Measurements from ENCODE around the gene BEX5.
"Not testable (repeated sequence)": the region's sequence is repeated elsewhere in the genome, so short reads cannot be mapped to it uniquely, and the experiment has no call there.

BEX5 gene

DNA sequence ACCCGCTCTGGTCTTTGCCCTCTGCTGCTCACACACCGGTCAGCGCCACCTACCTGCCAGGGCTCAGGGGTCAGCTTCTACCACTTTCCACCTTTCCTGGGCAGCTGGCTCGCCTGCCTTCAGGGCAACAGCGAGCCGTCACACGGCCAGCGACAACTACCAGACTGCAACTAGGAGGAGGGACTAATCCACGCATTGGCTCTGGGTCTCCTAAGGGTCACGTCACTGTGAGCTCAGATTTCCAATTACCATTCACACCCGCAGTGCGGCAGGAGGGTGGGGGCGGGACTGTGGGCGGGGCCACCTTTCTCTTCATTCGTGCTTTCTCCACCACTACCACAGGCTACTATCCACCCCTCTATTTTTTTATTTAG lies at the start of gene BEX5:
BEX5 (minus strand) TSS at position 172 of the 374 bp plus-strand sequence. CDS start 1,712 bp downstream, outside the sequence.
- in situ Hi-C loops (cut with MboI; ENCODE audit: low sequenced_read_pairs) = no loop called here

DNA sequence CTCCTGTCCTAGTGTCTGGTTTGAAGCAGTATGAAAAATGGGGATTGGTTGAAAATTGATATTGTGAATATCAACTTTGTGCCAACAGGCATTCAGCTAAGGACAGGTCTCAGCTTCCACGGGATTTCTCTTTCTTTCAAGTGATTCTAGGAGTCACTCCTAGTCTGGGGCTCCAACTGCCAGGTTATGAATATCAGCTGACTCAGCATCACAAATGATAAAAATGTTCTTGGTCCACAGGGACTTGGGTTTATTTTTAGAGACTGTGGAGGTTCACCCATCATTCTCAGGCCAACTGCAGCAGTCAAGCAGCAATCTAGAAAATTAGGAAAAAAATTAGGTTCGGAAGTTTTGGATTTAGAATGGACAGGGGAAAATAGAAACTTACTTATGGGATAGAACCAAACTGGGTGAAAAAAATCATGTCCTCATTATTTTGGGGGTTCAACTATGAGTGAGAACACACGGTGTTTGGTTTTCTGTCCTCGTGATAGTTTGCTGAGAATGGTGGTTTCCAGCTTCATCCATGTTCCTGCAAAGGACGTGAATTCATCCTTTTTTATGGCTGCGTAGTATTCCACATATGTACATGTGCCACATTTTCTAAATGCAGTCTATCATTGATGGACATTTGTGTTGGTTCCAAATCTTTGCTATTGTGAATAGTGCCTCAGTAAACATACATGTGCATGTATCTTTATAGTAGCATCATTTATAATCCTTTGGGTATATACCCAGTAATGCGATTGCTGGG lies 30.4 kb upstream of the BEX5 start:
- in situ Hi-C loops (cut with MboI; ENCODE audit: low sequenced_read_pairs) = no loop called here

DNA sequence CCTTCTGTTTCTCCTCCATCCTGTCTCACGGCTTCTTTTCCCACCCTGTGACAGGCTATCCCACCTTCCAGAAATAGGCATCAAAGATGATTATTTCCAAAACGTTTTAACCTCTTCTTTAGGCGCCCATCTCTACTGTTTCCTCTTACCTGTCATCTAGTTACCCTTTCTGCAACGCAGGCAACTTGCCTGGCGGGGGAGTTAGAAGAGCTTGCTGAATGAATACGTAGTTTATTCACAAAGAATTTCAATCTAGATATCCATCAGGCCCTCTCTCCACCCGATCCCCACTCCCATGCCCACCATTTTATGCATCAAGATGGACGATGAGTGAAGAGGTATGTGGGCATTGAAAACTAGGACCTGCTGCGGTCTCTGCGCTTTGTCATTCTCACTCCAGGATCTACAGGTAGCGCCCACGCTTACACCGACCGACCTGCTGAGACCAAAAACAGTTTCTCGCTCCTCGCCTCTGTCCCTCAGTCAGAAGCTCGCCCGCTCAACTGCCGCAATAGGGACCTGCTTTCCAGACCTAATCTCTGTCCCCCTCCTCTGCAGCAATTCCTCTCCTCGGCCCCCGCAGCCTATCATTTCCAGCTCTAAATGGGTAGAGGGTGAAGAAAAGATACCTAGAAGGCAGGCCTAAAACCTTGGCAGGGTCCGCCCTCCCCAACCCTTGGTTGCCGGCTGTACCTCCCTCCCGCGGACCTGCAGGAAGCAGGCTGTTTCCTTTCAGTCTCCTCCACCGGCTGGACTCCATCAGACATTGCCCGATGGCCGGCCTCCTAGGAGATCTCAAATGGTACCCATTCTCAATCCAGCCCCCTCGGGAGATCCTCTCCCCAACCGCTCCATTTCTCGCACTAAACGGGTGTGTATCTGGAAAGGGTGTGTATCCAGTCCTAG lies 624 bp downstream of the BEX5 start:
- in situ Hi-C loops (cut with MboI; ENCODE audit: low sequenced_read_pairs) = no loop called here

DNA sequence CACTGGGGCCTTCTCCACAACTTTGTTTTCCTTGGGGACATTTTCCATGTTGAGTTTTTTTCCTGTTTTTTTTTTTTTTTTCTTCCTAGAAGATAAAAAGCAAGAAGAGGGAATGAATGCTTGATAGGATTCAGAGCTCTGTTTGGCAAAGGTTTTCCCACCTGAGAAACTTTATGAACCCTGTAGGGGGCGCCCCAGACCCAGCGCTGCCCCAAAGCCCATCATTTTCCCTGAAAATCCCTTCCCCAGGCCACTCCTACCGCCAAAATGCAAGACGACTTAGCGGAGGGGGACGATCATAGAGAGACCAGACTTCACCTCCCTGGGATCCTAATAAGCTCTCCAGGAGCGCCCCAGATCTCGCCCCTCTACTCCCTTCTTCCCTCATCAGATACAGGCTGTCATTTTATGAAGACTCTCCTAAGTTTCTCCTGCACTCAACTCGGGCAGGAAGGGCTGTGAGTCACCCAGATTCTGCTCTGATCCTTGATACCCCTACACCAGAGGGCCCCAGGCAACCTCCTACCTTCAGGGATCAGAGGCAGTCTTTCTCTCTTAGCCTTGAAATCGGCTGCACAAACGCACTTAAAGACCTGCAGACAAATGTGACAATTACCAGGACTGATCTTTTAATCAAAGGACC lies 1.4 kb downstream of the BEX5 start:
- in situ Hi-C loops (cut with MboI; ENCODE audit: low sequenced_read_pairs) = no loop called here

DNA sequence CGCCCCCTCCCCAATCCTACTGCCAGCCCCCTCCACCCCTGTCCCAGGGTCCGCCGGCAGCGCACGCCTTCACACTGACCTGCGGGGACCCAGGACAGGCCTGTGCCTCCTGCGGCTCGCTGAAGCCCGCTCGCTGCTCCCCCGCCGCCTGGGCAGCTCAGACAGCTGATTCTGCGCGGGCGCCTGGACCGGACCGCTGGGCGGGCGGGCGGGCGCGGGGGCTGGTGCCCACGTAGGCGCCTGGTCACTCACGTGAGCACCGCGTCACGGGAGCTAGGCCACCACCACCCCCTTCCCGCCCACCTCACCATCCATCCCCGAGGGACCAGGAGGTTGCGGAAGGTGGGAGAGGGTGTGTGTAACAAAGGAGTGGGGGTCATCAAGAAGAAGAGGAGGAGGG lies 13.5 kb downstream of the BEX5 start, which contains the start of gene TCEAL6:
TCEAL6 (minus strand) TSS at position 208 of the 400 bp plus-strand sequence.
- in situ Hi-C loops (cut with MboI; ENCODE audit: low sequenced_read_pairs) = not testable (repeated sequence)

DNA sequence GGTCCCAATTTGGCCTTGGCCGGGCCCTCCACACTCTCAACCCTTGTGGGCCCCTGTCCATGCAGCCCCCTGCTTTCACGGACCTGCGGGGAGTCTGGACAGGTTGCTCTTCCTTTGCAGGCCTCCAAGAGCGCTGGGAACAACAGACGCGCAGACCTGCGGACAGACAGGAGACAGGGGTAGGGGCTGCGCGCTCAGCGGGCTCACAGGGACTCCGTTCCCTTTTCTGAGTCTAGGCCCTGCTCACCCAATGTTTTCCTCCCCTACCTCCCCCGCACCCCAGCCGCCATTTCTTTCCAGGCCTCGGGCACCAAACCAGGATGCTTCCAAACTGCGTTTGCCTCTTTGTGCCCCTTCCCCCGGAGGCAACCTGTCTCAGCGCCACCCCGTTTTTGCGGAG lies 14.1 kb downstream of the BEX5 start:
- in situ Hi-C loops (cut with MboI; ENCODE audit: low sequenced_read_pairs) = not testable (repeated sequence)

DNA sequence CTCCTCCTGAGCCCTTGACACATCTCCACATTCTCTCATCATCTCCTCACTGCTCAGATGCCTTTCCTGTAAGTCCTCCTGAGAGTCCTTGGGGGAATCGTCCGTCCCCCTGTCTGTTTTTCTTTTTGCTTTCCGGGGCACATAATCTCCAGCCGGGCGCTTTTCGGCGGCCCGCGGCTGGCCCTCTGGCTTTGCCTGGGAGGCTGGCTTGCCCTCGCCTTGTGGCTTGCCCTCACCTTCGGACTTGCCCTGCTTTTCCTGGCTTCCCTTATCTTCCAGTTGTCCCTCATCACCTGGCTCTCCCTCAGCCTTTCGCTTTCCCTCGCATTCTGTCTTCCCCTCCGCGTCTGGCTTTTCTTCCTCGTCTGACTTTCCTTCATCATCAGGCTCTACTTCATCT lies 14.9 kb downstream of the BEX5 start:
- in situ Hi-C loops (cut with MboI; ENCODE audit: low sequenced_read_pairs) = not testable (repeated sequence)

DNA sequence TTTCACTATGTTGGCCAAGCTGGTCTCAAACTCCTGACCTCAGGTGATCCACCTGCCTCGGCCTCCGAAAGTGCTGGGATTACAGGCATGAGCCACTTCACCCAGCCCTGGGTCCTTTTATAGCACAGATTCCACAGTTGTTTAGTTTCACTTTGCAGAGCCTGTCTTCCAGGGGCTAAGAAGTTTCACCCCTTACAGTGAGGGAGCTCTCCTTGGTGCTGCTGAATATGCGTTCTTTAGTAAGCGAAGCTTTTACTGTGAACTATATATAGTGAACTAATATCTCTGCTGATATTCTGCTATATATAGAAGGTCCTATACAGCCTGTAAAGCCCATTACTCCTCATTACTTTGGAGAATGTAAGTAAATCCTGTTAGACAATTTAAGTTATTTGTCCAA lies 17.7 kb downstream of the BEX5 start:
- in situ Hi-C loops (cut with MboI; ENCODE audit: low sequenced_read_pairs) = no loop called here

DNA sequence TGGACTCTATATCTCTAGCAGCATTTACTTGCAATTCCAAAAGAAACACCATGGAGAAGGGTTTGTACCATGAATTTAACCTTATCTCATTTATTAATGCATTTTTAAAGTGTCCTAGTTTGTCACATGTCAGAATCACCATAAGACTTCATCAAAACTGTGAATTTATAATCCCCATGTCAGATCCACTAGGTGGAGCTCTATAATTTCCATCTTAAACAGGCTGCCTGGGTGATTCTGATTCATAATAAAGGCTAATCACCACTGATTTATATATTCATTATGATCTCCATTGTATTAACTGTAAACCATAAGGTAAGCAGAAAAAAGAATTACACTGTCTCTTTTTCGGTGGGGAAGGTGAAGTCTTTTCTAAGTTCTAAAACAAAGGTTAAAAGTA lies 26.3 kb downstream of the BEX5 start:
- in situ Hi-C loops (cut with MboI; ENCODE audit: low sequenced_read_pairs) = no loop called here

DNA sequence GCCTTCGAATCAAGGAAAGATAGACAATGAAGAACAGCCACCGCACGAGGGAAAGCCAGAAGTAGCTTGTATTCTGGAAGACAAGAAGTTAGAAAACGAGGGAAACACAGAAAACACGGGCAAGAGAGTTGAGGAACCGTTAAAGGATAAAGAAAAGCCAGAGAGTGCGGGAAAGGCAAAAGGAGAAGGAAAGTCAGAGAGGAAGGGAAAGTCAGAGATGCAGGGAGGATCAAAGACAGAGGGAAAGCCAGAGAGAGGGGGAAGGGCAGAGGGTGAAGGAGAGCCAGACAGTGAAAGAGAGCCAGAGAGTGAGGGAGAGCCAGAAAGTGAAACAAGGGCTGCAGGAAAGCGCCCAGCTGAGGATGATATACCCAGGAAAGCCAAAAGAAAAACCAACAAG lies 28.9 kb downstream of the BEX5 start:
- in situ Hi-C loops (cut with MboI; ENCODE audit: low sequenced_read_pairs) = no loop called here

DNA sequence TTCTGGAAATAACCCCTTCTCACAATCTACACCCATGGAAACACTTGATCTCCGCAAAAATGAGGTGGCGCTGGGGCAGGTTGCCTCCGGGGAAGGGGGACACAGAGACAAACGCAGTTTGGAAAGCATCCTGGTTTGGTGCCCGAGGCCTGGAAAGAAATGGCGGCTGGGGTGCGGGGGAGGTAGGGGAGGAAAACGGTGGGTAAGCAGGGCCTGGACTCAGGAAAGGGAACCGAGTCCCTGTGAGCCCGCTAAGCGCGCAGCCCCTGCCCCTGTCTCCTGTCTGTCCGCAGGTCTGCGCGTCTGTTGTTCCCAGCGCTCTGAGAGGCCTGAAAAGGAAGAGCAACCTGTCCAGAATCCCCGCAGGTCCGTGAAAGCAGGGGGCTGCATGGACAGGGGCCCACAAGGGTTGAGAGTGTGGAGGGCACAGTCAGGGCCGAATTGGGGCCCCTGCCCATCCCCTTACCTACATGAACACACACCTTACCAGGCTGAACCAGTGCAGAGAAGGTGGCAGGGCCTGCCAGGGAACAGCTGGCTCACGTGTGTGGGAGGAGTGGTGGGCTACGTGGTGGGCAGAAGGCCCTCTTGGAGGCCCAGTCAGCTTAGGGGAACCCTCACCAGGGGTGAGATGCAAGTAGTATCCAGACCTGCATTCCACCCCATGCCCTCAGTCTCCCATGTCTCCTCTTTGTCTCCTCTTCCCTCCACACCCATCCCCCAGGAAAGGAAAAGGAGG lies 29.5 kb downstream of the BEX5 start:
- in situ Hi-C loops (cut with MboI; ENCODE audit: low sequenced_read_pairs) = not testable (repeated sequence)

DNA sequence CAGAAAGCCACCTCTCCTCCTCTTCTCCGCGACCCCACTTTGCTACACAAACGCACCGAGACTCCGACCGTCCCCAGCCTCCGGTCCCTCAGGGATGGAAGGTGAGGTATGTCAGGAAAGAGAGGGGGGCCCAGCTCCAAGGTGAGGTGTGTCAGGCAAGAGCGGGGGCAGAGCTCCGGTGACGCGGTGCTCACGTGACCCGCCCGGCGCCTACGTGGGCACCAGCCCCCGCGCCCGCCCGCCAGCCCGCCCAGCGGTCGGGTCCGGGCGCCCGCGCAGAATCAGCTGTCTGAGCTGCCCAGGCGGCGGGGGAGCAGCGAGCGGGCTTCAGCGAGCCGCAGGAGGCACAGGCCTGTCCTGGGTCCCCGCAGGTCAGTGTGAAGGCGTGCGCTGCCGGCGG lies 30.3 kb downstream of the BEX5 start, which contains the start of gene TCEAL2:
TCEAL2 (plus strand) TSS at position 244 of the 400 bp plus-strand sequence. CDS start 1,152 bp downstream, outside the sequence.
- in situ Hi-C loops (cut with MboI; ENCODE audit: low sequenced_read_pairs) = not testable (repeated sequence)

DNA sequence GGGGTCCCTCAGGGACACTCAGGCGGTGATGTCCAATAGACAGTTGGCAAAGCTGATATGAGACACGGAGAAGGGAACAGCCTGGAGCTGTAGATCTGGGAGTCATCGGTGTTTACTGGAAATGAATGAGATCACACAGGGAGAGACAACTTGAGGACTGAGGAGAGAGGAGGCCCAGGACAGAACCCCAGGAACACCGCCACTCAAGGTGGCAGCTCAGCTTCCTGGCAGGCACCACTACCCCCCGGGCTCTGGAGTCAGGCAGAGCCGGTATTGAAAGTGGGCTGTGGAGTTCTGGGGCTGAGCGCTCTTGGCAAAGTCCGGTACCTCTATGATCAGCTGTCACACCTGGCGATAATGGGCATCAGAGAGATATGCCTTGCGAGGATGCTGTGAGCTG lies 30.8 kb downstream of the BEX5 start:
- in situ Hi-C loops (cut with MboI; ENCODE audit: low sequenced_read_pairs) = not testable (repeated sequence)

DNA sequence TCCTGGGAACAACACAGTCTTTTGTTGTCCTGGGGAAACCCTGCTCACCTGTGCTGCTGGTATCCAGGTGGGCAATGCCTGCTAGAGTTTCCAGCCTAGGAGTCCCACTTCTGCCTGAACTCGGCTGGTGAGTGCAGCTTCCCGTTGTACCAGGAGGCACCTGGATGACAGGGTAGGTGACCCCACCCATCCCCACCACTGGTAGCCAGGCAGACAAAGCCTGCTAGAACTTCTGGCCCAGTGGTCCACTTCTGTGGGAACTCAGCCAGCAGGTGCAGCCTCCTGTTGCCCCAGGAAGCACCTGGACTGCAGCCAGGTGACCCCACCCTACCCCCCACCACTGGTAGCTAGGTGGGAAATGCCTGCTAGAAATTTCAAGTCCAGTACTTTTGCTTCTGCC lies 40.0 kb downstream of the BEX5 start:
- in situ Hi-C loops (cut with MboI; ENCODE audit: low sequenced_read_pairs) = no loop called here

DNA sequence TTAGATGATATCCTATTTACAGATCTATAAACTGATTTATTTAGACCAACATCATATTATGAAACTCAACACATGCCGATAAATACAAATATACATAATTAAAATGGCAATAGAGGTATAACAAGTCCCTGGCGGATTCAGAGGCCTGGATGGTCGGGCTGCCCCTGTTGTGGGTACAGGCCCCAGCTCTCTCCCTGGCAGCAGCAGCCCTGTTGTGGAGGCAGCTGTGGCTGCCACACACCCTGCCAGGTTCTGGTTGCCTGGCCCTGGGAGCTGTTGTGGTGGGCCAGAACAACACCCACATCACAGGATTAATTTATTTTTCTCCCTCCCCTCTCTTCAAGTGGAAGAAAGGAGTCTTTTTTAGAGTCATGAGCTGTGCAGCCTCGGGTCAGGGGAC lies 42.4 kb downstream of the BEX5 start:
- in situ Hi-C loops (cut with MboI; ENCODE audit: low sequenced_read_pairs) = no loop called here
